NCI-H446 treated with DMSO at 0.1 percent for 48 hours (cell line): Measurements from ENCODE around the gene LEFTY2.
"Not testable (repeated sequence)": the region's sequence is repeated elsewhere in the genome, so short reads cannot be mapped to it uniquely, and the experiment has no call there.

ENCODE experiments used
- DNase-seq: peaks from one replicate; lab custom pipeline; 2025; lab: John Stamatoyannopoulos, UW

LEFTY2 gene

GRCh38 chr1:225929462-225929861 lies 11.6 kb downstream of the LEFTY2 start:
- not testable (repeated sequence) for DNase-seq

GRCh38 chr1:225928186-225929175 lies 12.5 kb downstream of the LEFTY2 start:
- no peak for DNase-seq

- DNase-seq: no peak
Observed at GRCh38 chr1:225926551-225927113, 14.4 kb downstream of the LEFTY2 start.

GRCh38 chr1:225923692-225924555 lies 17.1 kb downstream of the LEFTY2 start, which contains the start of gene PYCR2:
PYCR2 (minus strand) TSS chr1:225924250; CDS start chr1:225924110, 140 bp downstream.
- DNase-seq: peak; percentile 91

- no peak for DNase-seq
Observed at GRCh38 chr1:225923381-225923691, 17.7 kb downstream of the LEFTY2 start.

- DNase-seq: peak; percentile 26
Observed at GRCh38 chr1:225921734-225922709, 19.0 kb downstream of the LEFTY2 start.

- DNase-seq: peak; percentile 24
Observed at GRCh38 chr1:225919906-225920305, 21.1 kb downstream of the LEFTY2 start.

GRCh38 chr1:225918280-225918679 lies 22.7 kb downstream of the LEFTY2 start:
- DNase-seq: no peak

GRCh38 chr1:225917536-225917935 lies 23.5 kb downstream of the LEFTY2 start:
- no peak for DNase-seq

GRCh38 chr1:225917101-225917500 lies 23.9 kb downstream of the LEFTY2 start:
- no peak for DNase-seq

- no peak for DNase-seq
Observed at GRCh38 chr1:225915538-225915991, 25.5 kb downstream of the LEFTY2 start.

- no peak for DNase-seq
Observed at GRCh38 chr1:225914947-225915346, 26.1 kb downstream of the LEFTY2 start.

GRCh38 chr1:225914391-225914790 lies 26.6 kb downstream of the LEFTY2 start:
- no peak for DNase-seq

- no peak for DNase-seq
Observed at GRCh38 chr1:225911191-225912130, 29.6 kb downstream of the LEFTY2 start.

- DNase-seq: no peak
Observed at GRCh38 chr1:225909477-225909876, 31.5 kb downstream of the LEFTY2 start.

- no peak for DNase-seq
Observed at GRCh38 chr1:225908773-225909172, 32.2 kb downstream of the LEFTY2 start.

GRCh38 chr1:225908013-225908640 lies 32.9 kb downstream of the LEFTY2 start:
- DNase-seq: no peak

- no peak for DNase-seq
Observed at GRCh38 chr1:225907341-225907740, 33.7 kb downstream of the LEFTY2 start.

GRCh38 chr1:225906467-225906866 lies 34.6 kb downstream of the LEFTY2 start:
- no peak for DNase-seq
